IMR-90 (cell line): ENCODE measurements around the gene WARS2. TPM values are rescaled to one million over a fixed set of nuclear protein-coding genes. Genes with fewer than 3 reads are reported as not detected.

ENCODE experiments used
- ATAC-seq: fragments of 200-7000 bp; cut with Tn5 transposase; 2 replicates; pipeline ENCODE4 v1.9.1; 2020; ENCODE audit warnings: low read depth, mild to moderate bottlenecking, moderate library complexity
- BruUV-seq: library from RNA; stranded (reverse); fragments of 400-500 nt; replicated peaks from 2 replicates; lab custom pipeline; 2021; lab: Mats Ljungman, UMichigan
- CTCF ChIA-PET: fragments of 300-600 bp; formaldehyde crosslinking; extraction: SDS; loops from one replicate; lab custom pipeline; 2021; ENCODE audit warnings: antibody characterized with exemption; lab: Yijun Ruan, JAX
- POLR2A ChIA-PET: fragments of 300-600 bp; sonication (Branson Sonifier 250); formaldehyde crosslinking; loops from one replicate; lab custom pipeline; 2022; ENCODE audit warnings: antibody characterized with exemption; ENCODE audit not compliant: unreplicated experiment; lab: Charles Lee
- DNase-seq: peaks from one replicate; pipeline ENCODE4 v3.0.0; 2013
- H2AFZ ChIP-seq: replicated peaks from 2 replicates; pipeline ENCODE3; 2013; ENCODE audit warnings: low read length, mild to moderate bottlenecking; ENCODE audit not compliant: poor library complexity
- H2AK5ac ChIP-seq: 2 replicates; pipeline ENCODE4 v1.6.1; 2013; ENCODE audit warnings: low read depth, low read length, inconsistent platforms
- H2AK9ac ChIP-seq: replicated peaks from 2 replicates; pipeline ENCODE3; 2013; ENCODE audit warnings: mild to moderate bottlenecking, low read depth, low read length, moderate library complexity; ENCODE audit not compliant: poor library complexity
- H2BK120ac ChIP-seq: 2 replicates; pipeline ENCODE4 v1.6.1; 2013; ENCODE audit warnings: low read depth, low read length, inconsistent platforms
- H2BK15ac ChIP-seq: 3 replicates; pipeline ENCODE4 v1.6.1; 2013; ENCODE audit warnings: low read depth, low read length, inconsistent platforms
- H2BK20ac ChIP-seq: 2 replicates; pipeline ENCODE4 v1.6.1; 2013; ENCODE audit warnings: low read depth, mild to moderate bottlenecking, inconsistent platforms, low read length, moderate library complexity
- H2BK5ac ChIP-seq: 2 replicates; pipeline ENCODE4 v1.6.1; 2013; ENCODE audit warnings: mild to moderate bottlenecking, low read depth, low read length, inconsistent platforms; ENCODE audit not compliant: poor library complexity, severe bottlenecking
- H3K14ac ChIP-seq: replicated peaks from 2 replicates; pipeline ENCODE4 v1.6.1; 2013; ENCODE audit warnings: low read depth, low read length, inconsistent platforms
- H3K18ac ChIP-seq: 2 replicates; pipeline ENCODE4 v1.6.1; 2013; ENCODE audit warnings: low read depth, low read length, control low read depth
- H3K23ac ChIP-seq: 2 replicates; pipeline ENCODE4 v1.6.1; 2013; ENCODE audit warnings: low read depth, low read length, inconsistent platforms
- H3K27ac ChIP-seq: 2 replicates; pipeline ENCODE4 v1.5.1; 2013; ENCODE audit warnings: mild to moderate bottlenecking, control low read depth, low read length; ENCODE audit not compliant: insufficient read depth
- H3K27me3 ChIP-seq: 2 replicates; pipeline ENCODE4 v1.6.1; 2013; ENCODE audit warnings: low read length; ENCODE audit not compliant: control insufficient read depth, insufficient read depth
- H3K36me3 ChIP-seq: 2 replicates; pipeline ENCODE4 v1.6.1; 2013; ENCODE audit warnings: low read length, mixed read lengths; ENCODE audit not compliant: control insufficient read depth, insufficient read depth
- H3K4ac ChIP-seq: 2 replicates; pipeline ENCODE4 v1.6.1; 2013; ENCODE audit warnings: low read depth, low read length, inconsistent platforms
- H3K4me1 ChIP-seq: 2 replicates; pipeline ENCODE4 v1.6.1; 2013; ENCODE audit warnings: low read length, mixed read lengths; ENCODE audit not compliant: control insufficient read depth, insufficient read depth
- H3K4me2 ChIP-seq: 2 replicates; pipeline ENCODE4 v1.6.1; 2013; ENCODE audit warnings: low read depth, mild to moderate bottlenecking, control low read depth, low read length, moderate library complexity
- H3K4me3 ChIP-seq: 2 replicates; pipeline ENCODE4 v1.5.1; 2013; ENCODE audit warnings: low read depth, mild to moderate bottlenecking, control low read depth, low read length, moderate library complexity; ENCODE audit not compliant: insufficient read depth
- H3K56ac ChIP-seq: 2 replicates; pipeline ENCODE4 v1.6.1; 2013; ENCODE audit warnings: low read length, inconsistent platforms; ENCODE audit not compliant: insufficient read depth; ENCODE audit errors: extremely low read depth
- H3K79me1 ChIP-seq, 2 experiments: 2 replicates each; pipeline ENCODE4 v1.6.1; 2013; ENCODE audit warnings: low read length in 2 of 2, inconsistent platforms in 1 of 2, low read depth in 1 of 2
- H3K9ac ChIP-seq: 2 replicates; pipeline ENCODE4 v1.6.1; 2013; ENCODE audit warnings: low read depth, low read length, control low read depth
- H3K9me1 ChIP-seq: 2 replicates; pipeline ENCODE4 v1.6.1; 2013; ENCODE audit warnings: low read length, inconsistent platforms; ENCODE audit not compliant: insufficient read depth
- H3K9me3 ChIP-seq: 2 replicates; pipeline ENCODE4 v1.6.1; 2013; ENCODE audit warnings: low read length; ENCODE audit not compliant: control insufficient read depth, insufficient read depth
- H4K20me1 ChIP-seq: 2 replicates; pipeline ENCODE4 v1.6.1; 2013; ENCODE audit warnings: low read length, inconsistent platforms; ENCODE audit not compliant: insufficient read depth
- H4K5ac ChIP-seq: 2 replicates; pipeline ENCODE4 v1.6.1; 2013; ENCODE audit warnings: mild to moderate bottlenecking, low read depth, low read length, control low read depth
- H4K8ac ChIP-seq, 2 experiments: 2 replicates each; pipeline ENCODE4 v1.6.1; 2013; ENCODE audit warnings: low read depth in 2 of 2, low read length in 2 of 2, control low read depth in 1 of 2, inconsistent platforms in 1 of 2
- H4K91ac ChIP-seq: 2 replicates; pipeline ENCODE4 v1.6.1; 2013; ENCODE audit warnings: low read depth, low read length, inconsistent platforms; ENCODE audit not compliant: insufficient read depth
- BHLHE40 ChIP-seq: fragments of 150-350 bp; IDR thresholded peaks from 2 replicates; pipeline ENCODE4 v1.6.1; 2016; ENCODE audit warnings: mild to moderate bottlenecking, low read depth, low read length
- CHD1 ChIP-seq: IDR thresholded peaks from 2 replicates; pipeline ENCODE4 v1.6.1; 2012; ENCODE audit warnings: low read depth, low read length, improper control_type of control experiment
- FOS ChIP-seq: fragments of 150-350 bp; IDR thresholded peaks from 2 replicates; pipeline ENCODE4 v1.6.1; 2016; ENCODE audit warnings: low read depth, low read length
- MAZ ChIP-seq: IDR thresholded peaks from 2 replicates; pipeline ENCODE4 v1.6.1; 2012; ENCODE audit warnings: low read depth, mild to moderate bottlenecking, low read length, improper control_type of control experiment, moderate library complexity, borderline replicate concordance
- MXI1 ChIP-seq: IDR thresholded peaks from 2 replicates; pipeline ENCODE4 v1.6.1; 2012; ENCODE audit warnings: low read depth, mild to moderate bottlenecking, low read length, moderate library complexity, borderline replicate concordance
- RAD21 ChIP-seq: IDR thresholded peaks from 2 replicates; pipeline ENCODE4 v1.6.1; 2012; ENCODE audit warnings: low read length, improper control_type of control experiment
- RCOR1 ChIP-seq: IDR thresholded peaks from 2 replicates; pipeline ENCODE4 v1.6.1; 2012; ENCODE audit warnings: mild to moderate bottlenecking, low read length, improper control_type of control experiment; ENCODE audit not compliant: insufficient replicate concordance
- SMC3 ChIP-seq: fragments of 150-350 bp; IDR thresholded peaks from 2 replicates; pipeline ENCODE4 v1.6.1; 2016; ENCODE audit warnings: low read depth, mild to moderate bottlenecking, antibody characterized with exemption, low read length, moderate library complexity
- WGBS, 2 experiments: methylation state at CpG; one replicate each; pipeline versions ENCODE4 v1.1.5 to v1.1.7; 2013; ENCODE audit warnings: missing lambda C conversion rate in 2 of 2; ENCODE audit not compliant: insufficient read length in 1 of 2; ENCODE audit errors: extremely low coverage in 2 of 2; 5-methylcytosine and 5-hydroxymethylcytosine counted together
- dilution Hi-C: fragments of 300-500 bp; cut with HindIII; formaldehyde crosslinking; loops from one replicate; pipeline ENCODE4 v1.14.3; 2018; ENCODE audit warnings: low sequenced_read_pairs; ENCODE audit not compliant: unreplicated experiment
- in situ Hi-C: fragments of 300-500 bp; cut with MboI; formaldehyde crosslinking; loops from 3 replicates; pipeline ENCODE4 v1.14.3; 2019; ENCODE audit warnings: low sequenced_read_pairs, inconsistent platforms, mixed read lengths
- intact Hi-C: fragments of 100-400 bp; cut with micrococcal nuclease; formaldehyde crosslinking; loops from 2 replicates; pipeline ENCODE4 v1.10.0; 2022
- polyA plus RNA-seq, 3 experiments: library from polyadenylated mRNA; depleted of rRNA; stranded (reverse); fragments of >200 nt; gene quantifications; 2 replicates each; pipeline ENCODE4 v1.2.3, GENCODE V29; 2012; ENCODE audit warnings: low replicate concordance in 1 of 3
- total RNA-seq: library from RNA; depleted of rRNA; stranded (reverse); fragments of >200 nt; gene quantifications from 2 replicates; pipeline ENCODE4 v1.2.3, GENCODE V29; 2012

The WARS2 gene
- total and polyA plus RNA-seq, 2 of the 4 experiments (the other 2 are of a cell fraction): 5.7 to 20.3 TPM

DNA sequence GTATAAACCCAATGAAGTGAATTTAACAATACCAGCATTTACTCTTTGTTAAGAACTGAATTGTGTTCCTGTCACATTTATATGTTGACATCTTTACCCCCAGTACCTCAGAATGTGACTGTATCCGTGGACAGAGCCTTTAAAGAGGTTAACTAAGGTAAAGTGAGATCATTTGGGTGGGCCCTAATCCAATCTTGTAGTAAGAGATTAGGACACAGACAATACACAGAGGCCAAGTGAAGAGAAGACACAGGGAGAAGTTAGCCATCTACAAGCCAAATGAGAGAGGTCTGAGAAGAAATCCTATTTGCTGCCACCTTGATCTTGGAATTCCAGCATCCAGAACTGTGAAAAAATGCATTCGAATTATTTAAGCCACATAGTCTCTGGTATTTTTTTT is 22.9 kb upstream of the WARS2 start:
- dilution Hi-C loops (no loop called here), in situ Hi-C loops (no loop called here), intact Hi-C loops (no loop called here)
- no peak overlapping the region for H3K4me3 ChIP-seq
- no TSS peak for BruUV-seq
- no peaks in the 10 kb centered on the region for H4K20me1 ChIP-seq
- H3K56ac ChIP-seq: no peak overlapping the region
- no peaks in the 10 kb centered on the region; a peak in 1 of 4 replicates for H3K79me1 ChIP-seq
- no peak overlapping the region for H2BK120ac ChIP-seq
- H4K91ac ChIP-seq: no peak overlapping the region
- H2BK15ac ChIP-seq: no peak overlapping the region
- no peak overlapping the region for H3K18ac ChIP-seq
- no peak overlapping the region for H4K8ac ChIP-seq
- no peak overlapping the region for H3K23ac ChIP-seq
- H3K4me2 ChIP-seq: no peak overlapping the region
- 80% methylated on average over 1 of the region's 2 CpGs; no CpG with 5 or more reads in 1 of the 2 experiments for WGBS, 2 experiments
- H2AFZ ChIP-seq: no peak overlapping the region
- H3K4ac ChIP-seq: no peak overlapping the region
- no peak for DNase-seq
- CTCF ChIA-PET: no interaction called here
- ATAC-seq: no peak
- POLR2A ChIA-PET: no interaction called here
- H3K9ac ChIP-seq: no peak overlapping the region
- H2AK5ac ChIP-seq: no peak overlapping the region
- H3K9me3 ChIP-seq: no peaks in the 10 kb centered on the region
- TF ChIP-seq SMC3 (no peak), RCOR1 (no peak), FOS (no peak), MXI1 (no peak), MAZ (no peak), BHLHE40 (no peak), CHD1 (no peak), RAD21 (no peak)
- no peak overlapping the region for H4K5ac ChIP-seq
- H2AK9ac ChIP-seq: no peak overlapping the region
- H3K14ac ChIP-seq: no peak overlapping the region
- H2BK5ac ChIP-seq: no peak overlapping the region
- 0 out of 2 replicates have a peak, but pooled peaks cover 1% of the 10 kb centered on the region for H3K36me3 ChIP-seq
- H3K27ac ChIP-seq: no peak overlapping the region
- H3K4me1 ChIP-seq: peaks cover 3% of the 10 kb centered on the region
- no peak overlapping the region for H2BK20ac ChIP-seq
- H3K27me3 ChIP-seq: no peaks in the 10 kb centered on the region
- no peaks in the 10 kb centered on the region for H3K9me1 ChIP-seq
